BLaER1 (cell line): ENCODE measurements around the gene MIR17HG.

Experiments used
- H3K27ac ChIP-seq: shearing (Covaris generic); formaldehyde crosslinking; 2 replicates; pipeline ENCODE4 v1.8.1; 2022
- H3K27me3 ChIP-seq: shearing (Covaris generic); formaldehyde crosslinking; 2 replicates; pipeline ENCODE4 v1.8.1; 2022
- H3K36me3 ChIP-seq: shearing (Covaris generic); formaldehyde crosslinking; 2 replicates; pipeline ENCODE4 v1.8.1; 2022
- H3K4me1 ChIP-seq: shearing (Covaris generic); formaldehyde crosslinking; 2 replicates; pipeline ENCODE4 v1.8.1; 2022
- H3K4me2 ChIP-seq: shearing (Covaris generic); formaldehyde crosslinking; 2 replicates; pipeline ENCODE4 v1.8.1; 2022
- H3K4me3 ChIP-seq: shearing (Covaris generic); formaldehyde crosslinking; 2 replicates; pipeline ENCODE4 v1.8.1; 2022
- H3K9ac ChIP-seq: shearing (Covaris generic); formaldehyde crosslinking; 2 replicates; pipeline ENCODE4 v1.8.1; 2022
- H3K9me3 ChIP-seq: shearing (Covaris generic); formaldehyde crosslinking; 2 replicates; pipeline ENCODE4 v1.8.1; 2022
- H4K20me1 ChIP-seq: shearing (Covaris generic); formaldehyde crosslinking; 2 replicates; pipeline ENCODE4 v1.8.1; 2022
- Cebpa-rat ChIP-seq: shearing (Covaris generic); IDR thresholded peaks from 2 replicates; pipeline ENCODE4 v1.8.1; 2022

Gene MIR17HG

DNA sequence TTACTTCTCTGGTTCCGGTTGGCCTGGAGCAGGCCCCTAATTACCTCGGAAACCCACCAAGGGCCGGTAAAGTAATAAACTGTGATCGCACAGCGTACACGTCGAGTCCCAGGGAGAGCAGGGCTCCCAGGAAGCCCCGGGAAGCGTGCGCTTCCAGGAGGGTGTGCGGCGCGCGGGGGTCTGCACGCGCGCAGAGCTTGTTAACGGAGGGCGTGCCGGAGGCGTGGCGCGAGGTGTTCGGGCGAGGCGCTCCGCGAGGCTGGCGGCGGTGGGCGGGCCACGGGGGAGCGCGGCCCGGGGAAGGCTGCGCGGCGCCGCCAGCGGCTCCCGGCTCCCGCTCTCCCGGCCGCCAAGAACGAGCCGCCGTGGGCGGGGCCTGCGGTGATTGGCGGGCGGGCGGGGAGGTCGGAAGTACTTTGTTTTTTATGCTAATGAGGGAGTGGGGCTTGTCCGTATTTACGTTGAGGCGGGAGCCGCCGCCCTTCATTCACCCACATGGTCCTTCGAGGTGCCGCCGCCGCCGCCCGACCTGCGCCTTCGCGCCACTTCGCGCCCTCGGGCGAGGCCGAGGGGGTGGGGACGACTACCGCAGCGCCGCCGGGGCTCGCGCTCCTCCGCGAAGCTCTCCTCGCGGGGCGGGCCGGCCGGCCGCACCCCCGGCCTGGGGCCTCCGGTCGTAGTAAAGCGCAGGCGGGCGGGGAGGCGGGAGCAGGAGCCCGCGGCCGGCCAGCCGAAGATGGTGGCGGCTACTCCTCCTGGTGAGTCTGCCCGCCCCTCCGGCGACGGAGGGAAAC, at the start of gene MIR17HG:
Gene MIR17HG, plus strand, starts transcription at position 486 of the 794 bp plus-strand sequence.
- Histone ChIP-seq H3K4me2 (peak within 1 kb of the TSS; percentile 89), H4K20me1 (peaks cover 35% of the 10 kb centered on the region), H3K9ac (peak within 1 kb of the TSS; percentile 100)

DNA sequence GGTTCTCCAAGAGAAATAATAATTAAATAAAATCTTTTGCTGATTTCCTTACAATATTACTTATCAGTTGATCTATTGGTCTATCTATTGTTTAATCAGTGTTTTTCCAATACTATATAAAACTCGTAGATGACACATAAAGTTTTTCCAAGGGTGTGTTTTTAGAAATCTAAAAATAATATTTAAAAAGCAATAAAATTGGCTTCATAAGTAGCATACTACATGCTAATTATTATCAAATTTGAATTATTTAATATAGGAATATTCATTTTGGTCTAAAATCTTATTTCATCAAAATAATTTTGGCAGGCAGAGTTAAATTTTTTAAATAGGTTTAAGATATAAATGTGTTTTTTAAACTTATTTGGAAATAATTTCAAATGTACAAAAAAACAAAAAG, 49.4 kb upstream of the MIR17HG start:
- Histone ChIP-seq H4K20me1 (no peaks in the 10 kb centered on the region), H3K4me3 (no peak overlapping the region), H3K9ac (no peak overlapping the region), H3K36me3 (no peaks in the 10 kb centered on the region), H3K4me1 (no peaks in the 10 kb centered on the region), H3K27ac (no peak overlapping the region), H3K4me2 (no peak overlapping the region), H3K9me3 (no peaks in the 10 kb centered on the region), H3K27me3 (no peaks in the 10 kb centered on the region)
- no peak for TF ChIP-seq Cebpa-rat

More for the DNA sequence above, at the start of gene MIR17HG:
- peaks cover 32% of the 10 kb centered on the region for H3K36me3 ChIP-seq
- no peak for TF ChIP-seq Cebpa-rat
- H3K9me3 ChIP-seq = no peaks in the 10 kb centered on the region
- peak within 1 kb of the TSS; percentile 97 for H3K4me3 ChIP-seq
- peaks cover 30% of the 10 kb centered on the region for H3K4me1 ChIP-seq
- H3K27ac ChIP-seq = peak within 1 kb of the TSS; percentile 100
- no peaks in the 10 kb centered on the region for H3K27me3 ChIP-seq

DNA sequence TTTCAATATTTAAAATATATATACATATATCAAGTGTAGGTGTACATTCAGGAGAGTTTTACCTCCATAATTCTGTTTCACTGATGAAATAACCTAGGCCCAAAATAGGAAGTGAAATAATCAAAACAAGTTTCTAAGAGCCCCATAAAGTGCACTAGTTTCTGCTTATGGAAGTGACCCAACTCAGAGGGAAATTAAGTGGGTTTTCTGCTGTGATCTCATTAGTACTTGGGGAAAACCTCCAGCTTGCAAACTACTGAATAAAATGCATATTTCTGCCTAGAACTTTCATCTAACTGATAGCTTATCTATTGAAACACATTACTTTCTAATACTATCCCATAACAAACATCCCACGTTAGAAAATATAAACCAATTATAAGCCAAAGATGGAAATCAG, 45.4 kb upstream of the MIR17HG start:
- Histone ChIP-seq H3K27ac (no peak overlapping the region), H3K4me3 (no peak overlapping the region), H3K4me2 (no peak overlapping the region), H3K27me3 (no peaks in the 10 kb centered on the region), H4K20me1 (no peaks in the 10 kb centered on the region), H3K9me3 (no peaks in the 10 kb centered on the region), H3K9ac (no peak overlapping the region), H3K4me1 (no peaks in the 10 kb centered on the region), H3K36me3 (no peaks in the 10 kb centered on the region)
- TF ChIP-seq Cebpa-rat = no peak

DNA sequence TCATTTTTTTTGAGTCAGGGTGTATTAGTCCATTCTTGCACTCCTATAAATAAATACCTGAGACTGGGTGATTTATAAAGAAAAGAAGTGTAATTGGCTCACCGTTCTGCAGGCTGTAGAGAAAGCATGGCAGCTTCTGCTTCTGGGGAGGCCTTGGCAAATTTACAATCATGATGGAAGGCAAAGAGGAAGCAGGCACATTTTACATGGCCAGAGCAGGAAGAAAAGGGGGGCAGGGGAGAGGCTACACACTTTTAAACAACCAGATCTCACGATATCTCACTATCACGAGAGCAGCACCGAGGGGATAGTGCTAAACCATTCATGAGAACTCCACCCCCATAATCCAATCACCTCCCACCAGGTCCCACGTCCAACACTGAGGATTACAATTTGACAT, 44.5 kb upstream of the MIR17HG start:
- H3K27ac ChIP-seq = no peak overlapping the region
- no peaks in the 10 kb centered on the region for H3K4me1 ChIP-seq
- no peak overlapping the region for H3K4me2 ChIP-seq
- no peak for TF ChIP-seq Cebpa-rat
- no peaks in the 10 kb centered on the region for H4K20me1 ChIP-seq
- H3K9me3 ChIP-seq = no peaks in the 10 kb centered on the region
- no peaks in the 10 kb centered on the region for H3K36me3 ChIP-seq
- H3K27me3 ChIP-seq = no peaks in the 10 kb centered on the region
- H3K4me3 ChIP-seq = no peak overlapping the region
- H3K9ac ChIP-seq = no peak overlapping the region

DNA sequence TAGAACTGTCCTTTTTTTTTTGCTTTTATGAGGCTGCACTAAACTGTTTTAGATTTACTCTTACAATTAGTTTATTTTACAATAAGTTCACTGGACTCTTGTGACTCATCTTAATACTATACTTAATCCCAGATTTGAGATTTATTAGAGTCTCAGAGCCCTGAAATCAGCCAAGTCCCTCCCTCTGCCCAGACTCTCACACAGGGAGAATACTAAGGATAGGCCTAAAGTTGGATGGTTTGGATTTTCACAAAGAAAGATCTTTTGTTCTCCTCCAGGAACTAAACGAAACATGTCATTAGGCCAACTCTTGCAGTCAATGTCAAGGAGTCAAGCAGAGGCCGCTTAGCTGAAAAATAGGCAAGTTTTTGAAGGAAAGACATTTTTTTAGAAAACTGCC, 42.7 kb upstream of the MIR17HG start:
- Histone ChIP-seq H4K20me1 (no peaks in the 10 kb centered on the region), H3K4me2 (no peak overlapping the region), H3K4me1 (no peaks in the 10 kb centered on the region), H3K4me3 (no peak overlapping the region), H3K27ac (no peak overlapping the region), H3K27me3 (no peaks in the 10 kb centered on the region), H3K9me3 (no peaks in the 10 kb centered on the region), H3K36me3 (no peaks in the 10 kb centered on the region), H3K9ac (no peak overlapping the region)
- TF ChIP-seq Cebpa-rat = no peak

DNA sequence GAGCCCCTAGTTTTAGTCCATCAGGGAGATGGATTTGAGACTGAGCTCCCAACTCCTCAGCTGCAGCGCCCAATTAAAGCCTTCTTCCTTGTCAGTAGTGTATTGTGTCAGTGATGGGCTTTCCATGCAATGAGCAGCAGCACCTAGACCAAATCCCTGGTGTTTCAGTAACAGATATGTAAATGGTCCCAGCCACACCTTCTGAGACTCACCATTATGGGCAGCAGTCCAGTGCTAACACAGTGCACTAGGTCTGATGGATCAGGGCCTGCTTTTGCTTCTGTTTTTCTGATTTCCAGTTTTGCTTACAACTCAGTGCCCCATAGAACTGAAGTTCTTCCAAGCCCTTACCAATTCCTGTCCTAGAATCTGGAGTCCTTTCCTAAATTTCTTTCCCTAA, 41.8 kb upstream of the MIR17HG start:
- Histone ChIP-seq H3K27me3 (no peaks in the 10 kb centered on the region), H3K36me3 (no peaks in the 10 kb centered on the region), H4K20me1 (no peaks in the 10 kb centered on the region), H3K4me3 (no peak overlapping the region), H3K27ac (no peak overlapping the region), H3K4me2 (no peak overlapping the region), H3K9ac (no peak overlapping the region), H3K4me1 (no peaks in the 10 kb centered on the region), H3K9me3 (no peaks in the 10 kb centered on the region)
- TF ChIP-seq Cebpa-rat = no peak

DNA sequence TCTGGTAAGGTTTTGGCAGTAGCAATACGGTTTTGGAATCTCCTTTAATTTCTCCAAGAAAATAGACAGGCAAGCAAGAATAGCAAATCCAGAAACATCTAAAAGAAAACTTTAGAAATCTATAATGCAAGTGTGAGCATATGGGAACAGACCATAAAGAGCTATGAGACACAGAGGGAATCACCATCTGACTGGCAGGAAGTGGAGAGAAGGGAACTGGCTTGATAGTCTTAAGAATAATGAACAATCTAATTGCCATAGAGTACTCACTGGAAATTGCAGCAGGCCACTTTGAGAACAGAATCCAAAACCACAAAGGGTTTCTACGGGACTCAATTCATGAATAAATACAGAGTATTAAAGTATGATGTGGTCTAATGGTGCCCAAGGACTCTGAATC, 39.6 kb upstream of the MIR17HG start:
- no peaks in the 10 kb centered on the region for H3K9me3 ChIP-seq
- no peaks in the 10 kb centered on the region for H3K27me3 ChIP-seq
- H3K4me1 ChIP-seq = no peaks in the 10 kb centered on the region
- H3K4me3 ChIP-seq = no peak overlapping the region
- no peak overlapping the region for H3K9ac ChIP-seq
- no peak overlapping the region for H3K27ac ChIP-seq
- no peak for TF ChIP-seq Cebpa-rat
- no peak overlapping the region for H3K4me2 ChIP-seq
- H4K20me1 ChIP-seq = no peaks in the 10 kb centered on the region
- H3K36me3 ChIP-seq = no peaks in the 10 kb centered on the region

DNA sequence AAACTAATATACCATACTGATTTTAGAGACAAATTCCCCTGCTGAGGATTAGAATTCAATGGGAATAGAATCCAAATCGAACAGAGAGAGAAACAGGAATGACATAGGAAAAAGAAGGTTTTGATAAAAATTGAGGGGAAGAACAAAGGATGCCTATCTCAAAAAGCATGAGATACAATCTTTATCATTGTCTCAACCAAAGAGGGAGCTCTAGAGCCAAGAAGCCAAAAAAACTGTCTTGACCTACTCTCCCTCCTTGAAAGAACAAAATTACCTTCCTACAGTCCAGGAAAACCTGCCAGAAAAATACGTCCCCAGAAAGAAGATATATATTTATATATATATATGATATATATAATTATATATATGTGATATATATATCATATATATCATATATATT, 39.2 kb upstream of the MIR17HG start:
- no peaks in the 10 kb centered on the region for H3K4me1 ChIP-seq
- no peak overlapping the region for H3K9ac ChIP-seq
- no peak overlapping the region for H3K4me2 ChIP-seq
- no peak overlapping the region for H3K4me3 ChIP-seq
- H3K27ac ChIP-seq = no peak overlapping the region
- no peaks in the 10 kb centered on the region for H3K36me3 ChIP-seq
- no peak for TF ChIP-seq Cebpa-rat
- no peaks in the 10 kb centered on the region for H4K20me1 ChIP-seq
- H3K27me3 ChIP-seq = no peaks in the 10 kb centered on the region
- H3K9me3 ChIP-seq = no peaks in the 10 kb centered on the region

DNA sequence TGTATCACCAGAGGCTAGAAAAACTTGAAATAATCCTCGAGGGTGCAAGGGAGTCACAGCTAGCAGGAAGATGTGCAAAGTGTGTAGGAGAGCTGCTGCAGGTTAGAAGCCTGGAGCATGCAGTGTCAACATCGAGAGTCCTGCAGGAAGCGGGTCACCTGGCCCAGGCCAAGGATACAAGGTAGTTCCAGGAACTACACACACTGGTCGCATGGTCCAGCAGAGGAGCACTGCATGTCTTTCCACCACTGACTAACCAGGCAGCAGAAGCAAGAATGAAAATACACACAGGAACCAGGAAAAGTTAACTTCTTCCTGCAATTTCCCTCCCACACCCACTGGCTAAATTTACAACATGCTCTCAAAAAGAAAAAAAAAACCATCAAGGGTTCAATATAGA, 36.0 kb upstream of the MIR17HG start:
- Histone ChIP-seq H3K27me3 (no peaks in the 10 kb centered on the region), H3K36me3 (no peaks in the 10 kb centered on the region), H3K27ac (no peak overlapping the region), H3K9me3 (no peaks in the 10 kb centered on the region), H3K4me1 (no peaks in the 10 kb centered on the region), H3K4me2 (no peak overlapping the region), H4K20me1 (no peaks in the 10 kb centered on the region), H3K9ac (no peak overlapping the region), H3K4me3 (no peak overlapping the region)
- no peak for TF ChIP-seq Cebpa-rat

DNA sequence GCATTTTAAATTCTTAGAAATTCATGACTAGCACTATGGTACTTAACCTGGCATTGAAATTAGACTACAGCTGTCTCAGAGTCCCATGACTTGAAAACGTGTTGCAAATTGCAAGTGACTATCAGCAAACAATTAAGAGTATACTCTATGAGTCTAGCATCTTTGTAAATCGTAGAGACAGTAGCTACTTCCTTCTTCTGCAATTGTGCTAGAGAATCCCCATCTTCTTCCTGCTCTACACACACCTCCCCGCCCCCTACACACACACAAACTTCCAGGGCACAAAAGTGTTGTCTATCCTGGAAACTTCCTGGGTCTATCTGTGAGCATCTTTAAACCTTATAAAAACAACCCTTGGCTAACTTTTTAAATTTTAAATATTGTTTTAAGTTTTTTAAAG, 35.2 kb upstream of the MIR17HG start:
- Histone ChIP-seq H3K27me3 (no peaks in the 10 kb centered on the region), H3K4me3 (no peak overlapping the region), H3K4me2 (no peak overlapping the region), H3K9ac (no peak overlapping the region), H4K20me1 (no peaks in the 10 kb centered on the region), H3K9me3 (no peaks in the 10 kb centered on the region), H3K36me3 (no peaks in the 10 kb centered on the region), H3K27ac (no peak overlapping the region), H3K4me1 (no peaks in the 10 kb centered on the region)
- TF ChIP-seq Cebpa-rat = no peak

DNA sequence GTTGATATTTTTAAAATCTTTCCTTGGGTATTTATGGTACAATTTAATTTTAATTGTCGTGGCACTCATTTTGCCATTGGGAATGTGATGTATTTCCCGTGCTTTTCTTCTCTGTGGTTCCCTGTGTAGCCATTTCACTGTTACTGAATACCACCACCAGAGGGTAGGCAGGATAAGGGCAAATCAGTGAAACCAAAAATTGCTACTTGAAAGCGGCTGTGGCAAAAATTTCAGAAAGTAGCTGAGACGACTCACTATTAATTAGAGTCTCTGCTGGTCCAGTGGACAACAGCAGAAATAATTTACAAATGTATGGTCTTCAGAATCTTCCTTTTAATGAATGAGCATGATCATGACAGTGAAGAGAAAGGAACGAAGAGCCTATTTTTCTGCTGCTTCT, 34.4 kb upstream of the MIR17HG start:
- H3K4me2 ChIP-seq = no peak overlapping the region
- no peaks in the 10 kb centered on the region for H3K36me3 ChIP-seq
- no peak overlapping the region for H3K4me3 ChIP-seq

More for the DNA sequence above, 34.4 kb upstream of the MIR17HG start:
- Histone ChIP-seq H3K4me1 (no peaks in the 10 kb centered on the region), H3K27me3 (no peaks in the 10 kb centered on the region), H4K20me1 (no peaks in the 10 kb centered on the region), H3K9ac (no peak overlapping the region), H3K9me3 (no peaks in the 10 kb centered on the region), H3K27ac (no peak overlapping the region)
- no peak for TF ChIP-seq Cebpa-rat
